WTC11 (cell line): Measurements from ENCODE around the gene NDRG3. TPM values are rescaled to one million over a fixed set of nuclear protein-coding genes. Genes with fewer than 3 reads are reported as not detected.

Experiments used
- ATAC-seq: fragments of 200-7000 bp; cut with Tn5 transposase; 2 replicates; pipeline ENCODE4 v1.10.0; 2021; ENCODE audit warnings: mild to moderate bottlenecking, moderate library complexity
- CTCF ChIA-PET: fragments of 300-600 bp; sonication (Branson Sonifier 250); formaldehyde crosslinking; loops from one replicate; lab custom pipeline; 2021; ENCODE audit warnings: antibody characterized with exemption; lab: Charles Lee
- POLR2A ChIA-PET: fragments of 350-600 bp; sonication (Branson Sonifier 250); formaldehyde crosslinking; loops from one replicate; lab custom pipeline; 2021; ENCODE audit warnings: antibody characterized with exemption; lab: Charles Lee
- DNase-seq: peaks from one replicate; pipeline ENCODE4 v3.0.0; 2021; ENCODE audit warnings: low spot score
- H3K27ac Mint-ChIP-seq: 2 replicates; pipeline ENCODE4 v1.8.0; 2021; ENCODE audit warnings: mixed read lengths
- H3K27me3 Mint-ChIP-seq: 2 replicates; pipeline ENCODE4 v1.8.0; 2021; ENCODE audit warnings: low read depth, mild to moderate bottlenecking, moderate library complexity, mixed read lengths
- H3K36me3 Mint-ChIP-seq: 2 replicates; pipeline ENCODE4 v1.8.0; 2021; ENCODE audit warnings: mixed read lengths
- H3K4me1 Mint-ChIP-seq: 2 replicates; pipeline ENCODE4 v1.8.0; 2022; ENCODE audit warnings: mixed read lengths
- H3K4me3 Mint-ChIP-seq: 2 replicates; pipeline ENCODE4 v1.8.0; 2021; ENCODE audit warnings: mild to moderate bottlenecking, moderate library complexity, mixed read lengths
- H3K9me3 Mint-ChIP-seq: 2 replicates; pipeline ENCODE4 v1.8.0; 2021; ENCODE audit warnings: mixed read lengths
- ATF1 ChIP-seq: sonication (generic); formaldehyde crosslinking; IDR thresholded peaks from 2 replicates; pipeline ENCODE4 v1.8.1; 2023; ENCODE audit warnings: mild to moderate bottlenecking, moderate library complexity, missing genetic modification reagents
- ESRRA ChIP-seq: sonication (generic); formaldehyde crosslinking; IDR thresholded peaks from 2 replicates; pipeline ENCODE4 v1.8.1; 2022; ENCODE audit warnings: mild to moderate bottlenecking, missing genetic modification reagents, borderline replicate concordance
- FOXJ3 ChIP-seq: sonication (generic); formaldehyde crosslinking; IDR thresholded peaks from 2 replicates; pipeline ENCODE4 v1.9.0; 2021; ENCODE audit warnings: missing genetic modification reagents, mild to moderate bottlenecking, borderline replicate concordance
- IRF2 ChIP-seq: sonication (generic); formaldehyde crosslinking; IDR thresholded peaks from 2 replicates; pipeline ENCODE4 v1.8.0; 2022; ENCODE audit warnings: low read depth, missing genetic modification reagents, borderline replicate concordance
- KAT7 ChIP-seq: sonication (generic); formaldehyde crosslinking; IDR thresholded peaks from 2 replicates; pipeline ENCODE4 v1.8.1; 2023; ENCODE audit warnings: missing genetic modification reagents, mild to moderate bottlenecking, borderline replicate concordance
- MYBL2 ChIP-seq: sonication (generic); formaldehyde crosslinking; IDR thresholded peaks from 2 replicates; pipeline ENCODE4 v1.8.1; 2023; ENCODE audit warnings: mild to moderate bottlenecking, moderate library complexity, missing genetic modification reagents
- SMAD3 ChIP-seq: sonication (generic); formaldehyde crosslinking; IDR thresholded peaks from 2 replicates; pipeline ENCODE4 v1.8.0; 2022; ENCODE audit warnings: missing genetic modification reagents, mild to moderate bottlenecking, borderline replicate concordance
- SMAD4 ChIP-seq: sonication (generic); formaldehyde crosslinking; IDR thresholded peaks from 2 replicates; pipeline ENCODE4 v1.8.0; 2022; ENCODE audit warnings: mild to moderate bottlenecking, missing genetic modification reagents
- SOX15 ChIP-seq: fragments of 250-450 bp; sonication (Bioruptor Pico); IDR thresholded peaks from 2 replicates; pipeline ENCODE4 v1.9.0; 2021; ENCODE audit warnings: mild to moderate bottlenecking
- TEAD4 ChIP-seq: sonication (generic); formaldehyde crosslinking; IDR thresholded peaks from 2 replicates; pipeline ENCODE4 v1.8.0; 2022; ENCODE audit warnings: mild to moderate bottlenecking, missing genetic modification reagents
- ZBTB21 ChIP-seq: sonication (generic); formaldehyde crosslinking; IDR thresholded peaks from 2 replicates; pipeline ENCODE4 v1.8.1; 2023; ENCODE audit warnings: mild to moderate bottlenecking, missing genetic modification reagents, borderline replicate concordance
- ZNF232 ChIP-seq: sonication (generic); formaldehyde crosslinking; IDR thresholded peaks from 2 replicates; pipeline ENCODE4 v1.8.0; 2022; ENCODE audit warnings: mild to moderate bottlenecking, missing genetic modification reagents
- ZNF423 ChIP-seq: fragments of 250-450 bp; sonication (Bioruptor Pico); IDR thresholded peaks from 2 replicates; pipeline ENCODE4 v2.1.2; 2022; ENCODE audit warnings: mild to moderate bottlenecking, moderate library complexity
- ZNF671 ChIP-seq: fragments of 250-450 bp; sonication (Bioruptor Pico); IDR thresholded peaks from 2 replicates; pipeline ENCODE4 v1.8.0; 2021; ENCODE audit warnings: mild to moderate bottlenecking
- total RNA-seq: library from RNA; stranded (reverse); gene quantifications from 3 replicates; pipeline ENCODE4 v1.2.3, GENCODE V29; 2021
- TF ChIP-seq, protein P1 (sequence below): fragments of 250-450 bp; sonication (Bioruptor Pico); conservative IDR thresholded peaks from 2 replicates; pipeline ENCODE4 v1.9.0; 2021; ENCODE audit warnings: mild to moderate bottlenecking
- TF ChIP-seq, protein P2 (sequence below): fragments of 250-450 bp; sonication (Bioruptor Pico); IDR thresholded peaks from 2 replicates; pipeline ENCODE4 v2.1.2; 2022; ENCODE audit warnings: mild to moderate bottlenecking, moderate library complexity
- TF ChIP-seq, protein P3 (sequence below): sonication (generic); formaldehyde crosslinking; IDR thresholded peaks from 2 replicates; pipeline ENCODE4 v1.8.1; 2022; ENCODE audit warnings: low read depth, mild to moderate bottlenecking, moderate library complexity, missing genetic modification reagents, borderline replicate concordance
- TF ChIP-seq, protein P4 (sequence below): sonication (generic); formaldehyde crosslinking; IDR thresholded peaks from 2 replicates; pipeline ENCODE4 v1.8.0; 2022; ENCODE audit warnings: mild to moderate bottlenecking, missing genetic modification reagents
- TF ChIP-seq, protein P5 (sequence below): sonication (generic); formaldehyde crosslinking; IDR thresholded peaks from 2 replicates; pipeline ENCODE4 v1.8.0; 2023; ENCODE audit warnings: mild to moderate bottlenecking, missing genetic modification reagents
- TF ChIP-seq, protein P6 (sequence below): fragments of 250-450 bp; sonication (Bioruptor Pico); IDR thresholded peaks from 2 replicates; pipeline ENCODE4 v1.9.0; 2021; ENCODE audit warnings: moderate library complexity, mild to moderate bottlenecking, inconsistent platforms, borderline replicate concordance
- TF ChIP-seq, protein P7 (sequence below): fragments of 250-450 bp; sonication (Bioruptor Pico); IDR thresholded peaks from 2 replicates; pipeline ENCODE4 v1.8.0; 2021; ENCODE audit warnings: mild to moderate bottlenecking

The NDRG3 gene
- total RNA-seq, 1 experiment from 2014 or later: 27.0 TPM

DNA sequence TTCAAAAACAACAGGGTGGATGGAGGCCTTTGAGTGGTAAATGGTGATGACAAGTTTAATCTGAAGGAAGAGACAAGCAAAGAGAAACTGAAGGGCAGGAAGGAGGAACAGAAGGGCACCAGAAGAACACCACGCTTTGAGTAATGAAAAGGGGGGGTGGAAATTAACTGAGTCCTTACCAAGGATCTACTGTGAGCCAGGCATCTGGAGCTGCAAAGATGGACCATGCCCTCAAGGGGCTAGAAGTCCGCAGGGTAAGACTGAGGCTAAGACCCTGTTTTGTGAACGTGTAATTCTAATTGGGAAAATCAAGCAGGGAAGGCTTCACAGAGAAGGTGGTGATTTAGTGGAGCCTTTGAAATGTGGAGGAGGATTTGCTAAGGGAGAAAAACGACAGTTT lies 1.6 kb downstream of the NDRG3 start (continued):
- TF ChIP-seq, protein P1, sequence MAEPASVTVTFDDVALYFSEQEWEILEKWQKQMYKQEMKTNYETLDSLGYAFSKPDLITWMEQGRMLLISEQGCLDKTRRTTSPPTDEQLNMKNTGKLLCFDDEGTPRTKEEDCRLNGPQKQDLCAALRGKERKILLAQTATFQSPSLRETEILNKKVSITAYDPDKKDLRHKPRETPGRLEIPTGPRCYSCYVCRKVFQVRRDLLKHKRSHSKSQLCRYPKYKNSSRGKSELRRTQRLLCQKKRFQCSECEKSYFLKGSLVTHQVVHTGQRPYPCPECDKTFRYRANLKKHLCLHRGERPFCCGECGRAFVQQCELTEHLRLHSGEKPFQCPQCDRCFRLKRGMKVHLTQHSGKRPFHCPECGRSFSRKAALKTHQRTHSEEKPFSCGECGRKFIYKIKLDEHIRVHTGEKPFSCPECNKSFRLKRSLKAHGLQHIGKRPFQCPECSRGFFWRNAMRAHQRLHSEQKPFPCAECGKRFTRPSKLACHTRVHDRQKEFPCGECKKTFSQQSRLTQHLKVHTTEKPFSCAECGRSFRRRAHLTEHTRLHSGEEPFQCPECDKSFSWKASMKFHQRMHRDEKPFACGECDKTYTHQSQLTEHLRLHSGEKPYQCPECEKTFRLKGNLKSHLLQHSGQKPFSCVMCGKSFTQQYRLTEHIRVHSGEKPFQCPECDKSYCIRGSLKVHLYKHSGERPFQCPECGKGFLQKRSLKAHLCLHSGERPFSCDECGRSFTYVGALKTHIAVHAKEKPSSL (CRISPR knock-in tag): no peak
- TF ChIP-seq SOX15: no peak
- TF ChIP-seq, protein P2, sequence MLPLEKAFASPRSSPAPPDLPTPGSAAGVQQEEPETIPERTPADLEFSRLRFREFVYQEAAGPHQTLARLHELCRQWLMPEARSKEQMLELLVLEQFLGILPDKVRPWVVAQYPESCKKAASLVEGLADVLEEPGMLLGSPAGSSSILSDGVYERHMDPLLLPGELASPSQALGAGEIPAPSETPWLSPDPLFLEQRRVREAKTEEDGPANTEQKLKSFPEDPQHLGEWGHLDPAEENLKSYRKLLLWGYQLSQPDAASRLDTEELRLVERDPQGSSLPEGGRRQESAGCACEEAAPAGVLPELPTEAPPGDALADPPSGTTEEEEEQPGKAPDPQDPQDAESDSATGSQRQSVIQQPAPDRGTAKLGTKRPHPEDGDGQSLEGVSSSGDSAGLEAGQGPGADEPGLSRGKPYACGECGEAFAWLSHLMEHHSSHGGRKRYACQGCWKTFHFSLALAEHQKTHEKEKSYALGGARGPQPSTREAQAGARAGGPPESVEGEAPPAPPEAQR (CRISPR knock-in tag): no peak

DNA sequence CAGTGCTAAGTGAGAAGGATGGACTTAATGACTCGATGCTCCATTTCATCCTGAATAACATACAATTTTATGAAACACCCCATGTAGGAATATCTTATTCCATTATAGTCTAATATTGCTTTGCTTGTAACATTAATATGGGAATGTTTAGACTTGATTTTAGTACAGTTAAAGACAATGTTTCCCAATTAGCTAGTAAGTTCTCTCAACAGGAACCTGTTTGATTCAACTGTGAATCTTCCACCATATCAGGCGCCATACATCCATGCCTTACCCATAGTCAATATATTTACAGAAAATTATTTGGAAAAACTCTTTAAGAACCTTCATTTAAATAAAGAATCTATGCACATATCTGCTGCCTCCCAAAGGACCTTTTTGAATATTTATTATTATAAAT lies 3.3 kb downstream of the NDRG3 start:
- H3K9me3 Mint-ChIP-seq: no peaks in the 10 kb centered on the region
- H3K36me3 Mint-ChIP-seq: no peaks in the 10 kb centered on the region
- no peaks in the 10 kb centered on the region for H3K27me3 Mint-ChIP-seq
- TF ChIP-seq ZNF232: no peak
- ChIA-PET CTCF (no interaction called here), POLR2A (no interaction called here)
- no peak overlapping the region for H3K4me3 Mint-ChIP-seq
- H3K27ac Mint-ChIP-seq: no peak overlapping the region
- H3K4me1 Mint-ChIP-seq: peaks cover 22% of the 10 kb centered on the region
- ATAC-seq: no peak
- DNase-seq: no peak

DNA sequence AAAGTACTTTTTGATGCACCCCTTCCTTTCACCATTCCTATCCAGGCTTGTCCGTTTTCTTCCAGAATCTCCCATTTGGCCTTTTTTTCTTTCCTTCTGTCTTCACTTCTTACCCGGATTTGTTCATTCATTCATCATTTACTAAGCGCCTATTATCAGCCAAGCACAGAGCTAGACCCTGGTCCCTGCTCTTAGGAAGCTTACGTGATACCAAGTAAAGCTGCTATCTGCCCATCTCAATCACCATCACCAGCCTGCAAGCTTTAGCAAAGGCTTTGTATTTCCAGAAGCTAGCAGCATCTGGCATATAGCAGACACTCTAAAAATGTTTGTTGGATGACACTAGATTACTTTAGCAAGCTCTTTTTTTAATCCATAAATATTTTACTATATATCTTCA lies 4.8 kb downstream of the NDRG3 start:
- Mint-ChIP-seq H3K4me3 (no peak overlapping the region), H3K4me1 (peaks cover 28% of the 10 kb centered on the region), H3K27me3 (no peaks in the 10 kb centered on the region), H3K27ac (no peak overlapping the region), H3K36me3 (no peaks in the 10 kb centered on the region), H3K9me3 (no peaks in the 10 kb centered on the region)
- CTCF ChIA-PET: interaction anchor here (1.0 to 1.6 kb wide), 2 partner anchors 12 to 14 kb away, joined by 4 to 9 read pairs; no protein-coding TSS in a partner anchor
- POLR2A ChIA-PET: no interaction called here
- TF ChIP-seq ATF1 (CRISPR knock-in tag) (no peak), KAT7 (CRISPR knock-in tag) (no peak), ZBTB21 (CRISPR knock-in tag) (no peak), SOX15 (no peak), SMAD4 (no peak), ZNF671 (CRISPR knock-in tag) (no peak), ZNF423 (CRISPR knock-in tag) (no peak), ESRRA (CRISPR knock-in tag) (no peak), MYBL2 (CRISPR knock-in tag) (no peak), SMAD3 (no peak), IRF2 (CRISPR knock-in tag) (no peak), TEAD4 (CRISPR knock-in tag) (no peak), FOXJ3 (CRISPR knock-in tag) (no peak)
- TF ChIP-seq, protein P3, sequence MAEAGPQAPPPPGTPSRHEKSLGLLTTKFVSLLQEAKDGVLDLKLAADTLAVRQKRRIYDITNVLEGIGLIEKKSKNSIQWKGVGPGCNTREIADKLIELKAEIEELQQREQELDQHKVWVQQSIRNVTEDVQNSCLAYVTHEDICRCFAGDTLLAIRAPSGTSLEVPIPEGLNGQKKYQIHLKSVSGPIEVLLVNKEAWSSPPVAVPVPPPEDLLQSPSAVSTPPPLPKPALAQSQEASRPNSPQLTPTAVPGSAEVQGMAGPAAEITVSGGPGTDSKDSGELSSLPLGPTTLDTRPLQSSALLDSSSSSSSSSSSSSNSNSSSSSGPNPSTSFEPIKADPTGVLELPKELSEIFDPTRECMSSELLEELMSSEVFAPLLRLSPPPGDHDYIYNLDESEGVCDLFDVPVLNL: no peak
- TF ChIP-seq, protein P4, sequence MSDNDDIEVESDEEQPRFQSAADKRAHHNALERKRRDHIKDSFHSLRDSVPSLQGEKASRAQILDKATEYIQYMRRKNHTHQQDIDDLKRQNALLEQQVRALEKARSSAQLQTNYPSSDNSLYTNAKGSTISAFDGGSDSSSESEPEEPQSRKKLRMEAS (CRISPR knock-in tag): no peak
- TF ChIP-seq, protein P5, sequence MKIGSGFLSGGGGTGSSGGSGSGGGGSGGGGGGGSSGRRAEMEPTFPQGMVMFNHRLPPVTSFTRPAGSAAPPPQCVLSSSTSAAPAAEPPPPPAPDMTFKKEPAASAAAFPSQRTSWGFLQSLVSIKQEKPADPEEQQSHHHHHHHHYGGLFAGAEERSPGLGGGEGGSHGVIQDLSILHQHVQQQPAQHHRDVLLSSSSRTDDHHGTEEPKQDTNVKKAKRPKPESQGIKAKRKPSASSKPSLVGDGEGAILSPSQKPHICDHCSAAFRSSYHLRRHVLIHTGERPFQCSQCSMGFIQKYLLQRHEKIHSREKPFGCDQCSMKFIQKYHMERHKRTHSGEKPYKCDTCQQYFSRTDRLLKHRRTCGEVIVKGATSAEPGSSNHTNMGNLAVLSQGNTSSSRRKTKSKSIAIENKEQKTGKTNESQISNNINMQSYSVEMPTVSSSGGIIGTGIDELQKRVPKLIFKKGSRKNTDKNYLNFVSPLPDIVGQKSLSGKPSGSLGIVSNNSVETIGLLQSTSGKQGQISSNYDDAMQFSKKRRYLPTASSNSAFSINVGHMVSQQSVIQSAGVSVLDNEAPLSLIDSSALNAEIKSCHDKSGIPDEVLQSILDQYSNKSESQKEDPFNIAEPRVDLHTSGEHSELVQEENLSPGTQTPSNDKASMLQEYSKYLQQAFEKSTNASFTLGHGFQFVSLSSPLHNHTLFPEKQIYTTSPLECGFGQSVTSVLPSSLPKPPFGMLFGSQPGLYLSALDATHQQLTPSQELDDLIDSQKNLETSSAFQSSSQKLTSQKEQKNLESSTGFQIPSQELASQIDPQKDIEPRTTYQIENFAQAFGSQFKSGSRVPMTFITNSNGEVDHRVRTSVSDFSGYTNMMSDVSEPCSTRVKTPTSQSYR: no peak
- TF ChIP-seq, protein P1 (CRISPR knock-in tag): no peak
- TF ChIP-seq, protein P6, sequence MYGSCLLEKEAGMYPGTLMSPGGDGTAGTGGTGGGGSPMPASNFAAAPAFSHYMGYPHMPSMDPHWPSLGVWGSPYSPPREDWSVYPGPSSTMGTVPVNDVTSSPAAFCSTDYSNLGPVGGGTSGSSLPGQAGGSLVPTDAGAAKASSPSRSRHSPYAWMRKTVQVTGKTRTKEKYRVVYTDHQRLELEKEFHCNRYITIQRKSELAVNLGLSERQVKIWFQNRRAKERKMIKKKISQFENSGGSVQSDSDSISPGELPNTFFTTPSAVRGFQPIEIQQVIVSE (CRISPR knock-in tag): no peak
- TF ChIP-seq, protein P7, sequence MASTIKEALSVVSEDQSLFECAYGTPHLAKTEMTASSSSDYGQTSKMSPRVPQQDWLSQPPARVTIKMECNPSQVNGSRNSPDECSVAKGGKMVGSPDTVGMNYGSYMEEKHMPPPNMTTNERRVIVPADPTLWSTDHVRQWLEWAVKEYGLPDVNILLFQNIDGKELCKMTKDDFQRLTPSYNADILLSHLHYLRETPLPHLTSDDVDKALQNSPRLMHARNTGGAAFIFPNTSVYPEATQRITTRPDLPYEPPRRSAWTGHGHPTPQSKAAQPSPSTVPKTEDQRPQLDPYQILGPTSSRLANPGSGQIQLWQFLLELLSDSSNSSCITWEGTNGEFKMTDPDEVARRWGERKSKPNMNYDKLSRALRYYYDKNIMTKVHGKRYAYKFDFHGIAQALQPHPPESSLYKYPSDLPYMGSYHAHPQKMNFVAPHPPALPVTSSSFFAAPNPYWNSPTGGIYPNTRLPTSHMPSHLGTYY: no peak
- ATAC-seq (no peak), DNase-seq (no peak)
